GM18498 (cell line): ENCODE measurements around the gene CAMTA1.

Experiments
- ATAC-seq: cut with Tn5 transposase; IDR thresholded peaks from one replicate; pipeline ENCODE4 v1.9.1; 2021; ENCODE audit warnings: mild to moderate bottlenecking, moderate library complexity; ENCODE audit not compliant: unreplicated experiment

CAMTA1 gene

GRCh38 chr1:6923955-6924881 is 139.0 kb downstream of the CAMTA1 start:
- ATAC-seq, result no peak

DNA sequence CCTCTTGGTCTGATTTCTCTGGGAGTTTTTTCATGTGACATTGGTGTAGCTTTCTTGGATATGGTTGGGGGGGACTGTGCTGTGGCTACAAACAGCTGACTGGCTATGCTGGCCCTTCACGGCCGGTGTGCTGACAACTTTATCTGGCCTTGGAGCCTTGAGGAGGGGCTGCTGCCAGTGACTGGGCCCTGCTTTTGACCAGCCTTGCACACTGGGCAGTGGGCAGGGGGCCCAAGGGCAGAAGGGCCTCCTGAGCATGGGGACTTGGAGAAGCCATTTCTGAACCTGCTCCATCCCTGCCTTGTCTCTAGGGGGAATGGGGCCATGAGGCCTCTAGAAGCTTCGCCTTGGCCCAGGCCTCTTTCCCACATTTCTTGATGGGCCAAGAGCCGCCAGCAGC is 139.6 kb downstream of the CAMTA1 start:
- no peak for ATAC-seq

DNA sequence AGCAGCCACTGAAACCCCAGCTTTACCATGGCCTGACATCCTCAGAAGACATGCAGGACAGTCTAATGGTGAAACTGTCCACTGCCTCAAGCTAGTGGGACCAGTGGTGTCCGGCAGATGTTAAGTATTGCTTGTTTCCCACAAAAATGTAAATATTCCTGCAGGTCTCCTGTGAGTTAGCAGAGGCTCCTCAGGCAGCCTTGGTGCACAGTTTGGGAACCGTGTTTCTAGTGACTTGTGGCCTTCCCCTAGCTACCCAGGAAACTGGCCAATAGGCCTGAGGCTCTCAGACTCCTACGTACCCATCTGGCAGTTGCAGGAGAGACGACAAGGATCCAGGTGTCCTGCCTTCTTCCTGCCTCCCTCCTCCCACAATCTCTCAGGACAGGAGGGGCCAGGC is 142.4 kb downstream of the CAMTA1 start:
- no peak for ATAC-seq

DNA sequence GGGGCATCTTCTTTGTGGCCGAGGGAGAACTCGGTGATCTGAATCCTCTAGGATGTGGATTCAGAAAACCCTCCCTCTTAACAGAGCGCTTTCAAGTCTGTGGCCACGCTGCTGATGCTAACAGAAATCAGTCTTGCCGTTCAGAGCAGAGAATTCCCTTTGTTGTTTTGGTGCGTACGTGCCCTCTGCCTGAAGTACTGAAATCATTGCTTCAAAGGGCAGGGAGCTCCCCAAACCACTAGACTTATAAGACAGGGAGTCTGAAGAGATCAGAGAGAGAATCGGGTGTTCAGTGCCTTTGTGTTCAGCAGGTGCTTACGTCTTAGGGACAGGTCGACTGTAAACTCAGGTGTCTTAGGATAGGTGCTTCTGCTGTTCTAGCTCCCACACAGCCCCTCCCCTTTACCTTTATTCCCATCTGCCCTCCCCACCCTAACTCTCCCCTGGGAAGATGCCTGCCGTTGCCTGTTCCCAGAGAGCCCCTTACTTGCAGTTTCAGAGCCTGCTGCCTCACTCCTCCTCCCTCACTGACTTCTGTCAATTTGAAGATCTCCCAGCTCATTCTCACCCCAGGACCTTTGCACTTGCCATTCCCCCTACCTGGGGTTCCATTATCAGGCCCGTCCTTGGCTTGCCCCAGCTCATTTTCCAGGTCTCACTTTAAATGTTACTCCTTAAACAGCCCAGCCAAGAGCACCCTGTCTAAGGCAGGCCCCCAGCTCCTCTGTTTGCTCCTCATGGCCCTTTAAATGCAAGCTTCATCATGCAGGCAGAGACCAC is 143.0 kb downstream of the CAMTA1 start:
- ATAC-seq, result no peak

- no peak for ATAC-seq
Measured at GRCh38 chr1:6930732-6931300, 145.6 kb downstream of the CAMTA1 start.

- ATAC-seq, result no peak
Measured at GRCh38 chr1:6935361-6935883, 150.2 kb downstream of the CAMTA1 start.

DNA sequence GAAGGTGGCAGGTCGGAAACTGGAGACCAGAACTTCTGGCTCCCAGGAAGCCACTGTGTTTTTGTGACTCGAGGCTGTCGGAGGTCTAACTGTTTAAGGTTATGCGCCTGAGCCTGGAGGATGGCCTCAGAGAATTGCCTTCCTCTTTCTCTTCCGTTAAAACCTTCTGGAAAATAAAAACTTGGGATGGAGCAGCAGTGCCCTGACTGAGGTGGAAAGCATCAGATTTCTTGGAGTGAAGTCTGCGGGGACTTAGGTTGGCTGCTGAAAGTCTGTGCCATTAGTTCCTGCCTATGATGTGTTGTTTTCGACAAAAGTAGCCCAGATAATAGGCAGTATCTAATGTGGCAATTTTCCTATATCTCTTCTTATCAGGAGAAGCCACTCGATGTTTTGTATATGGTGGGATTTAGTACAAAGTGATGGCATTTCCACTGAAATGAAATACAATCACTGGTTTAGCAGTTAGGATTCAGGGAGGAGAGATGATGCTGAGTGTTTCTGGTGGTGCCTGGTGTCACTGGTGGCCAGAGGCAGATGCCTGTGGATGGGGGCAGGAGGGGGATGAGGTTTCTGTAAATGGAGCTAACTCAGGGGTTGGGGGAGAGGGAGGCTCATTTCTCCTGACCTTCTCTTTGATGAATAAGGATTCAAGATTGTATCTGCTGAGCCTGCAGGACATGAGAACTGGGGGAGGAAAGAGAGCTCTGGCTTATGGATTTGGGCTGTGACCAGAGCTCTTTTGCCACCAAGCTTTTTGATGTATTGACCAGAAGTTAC is 150.8 kb downstream of the CAMTA1 start:
- no peak for ATAC-seq

DNA sequence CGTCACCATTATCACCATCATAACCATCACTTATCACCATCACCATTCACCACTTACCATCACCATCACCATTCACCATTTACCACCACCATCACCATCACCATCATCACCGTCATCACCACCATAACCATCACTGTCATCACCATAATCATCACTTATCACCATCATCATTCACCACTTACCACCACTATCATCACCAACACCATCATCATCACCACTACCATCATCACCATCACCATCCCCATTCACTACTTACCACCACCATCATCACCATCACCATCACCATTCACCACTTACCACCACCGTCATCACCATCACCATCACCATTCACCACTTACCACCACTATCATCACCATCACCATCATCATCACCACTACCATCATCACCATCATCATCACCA is 151.8 kb downstream of the CAMTA1 start:
- no peak for ATAC-seq

DNA sequence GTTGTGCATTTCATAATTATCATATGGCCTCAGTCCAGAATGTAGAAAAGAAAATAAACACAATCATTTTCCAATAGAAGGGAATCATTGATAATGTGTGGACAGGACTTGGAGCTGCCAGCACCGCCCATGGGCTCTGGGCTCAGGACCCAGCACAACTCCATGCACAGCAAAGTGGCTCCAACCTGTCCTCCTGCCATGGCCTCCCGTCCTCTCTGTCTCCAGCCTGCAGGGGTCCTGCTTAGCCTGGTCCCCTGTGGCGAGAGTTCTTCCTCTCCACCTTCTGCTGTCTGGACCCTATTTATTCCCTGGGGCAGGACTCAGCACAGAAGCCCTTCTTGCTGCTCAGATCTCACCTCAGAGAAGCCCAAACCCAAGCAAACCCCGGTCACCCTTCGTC is 154.1 kb downstream of the CAMTA1 start:
- no peak for ATAC-seq

GRCh38 chr1:6941786-6942185 is 156.5 kb downstream of the CAMTA1 start:
- ATAC-seq, result no peak

DNA sequence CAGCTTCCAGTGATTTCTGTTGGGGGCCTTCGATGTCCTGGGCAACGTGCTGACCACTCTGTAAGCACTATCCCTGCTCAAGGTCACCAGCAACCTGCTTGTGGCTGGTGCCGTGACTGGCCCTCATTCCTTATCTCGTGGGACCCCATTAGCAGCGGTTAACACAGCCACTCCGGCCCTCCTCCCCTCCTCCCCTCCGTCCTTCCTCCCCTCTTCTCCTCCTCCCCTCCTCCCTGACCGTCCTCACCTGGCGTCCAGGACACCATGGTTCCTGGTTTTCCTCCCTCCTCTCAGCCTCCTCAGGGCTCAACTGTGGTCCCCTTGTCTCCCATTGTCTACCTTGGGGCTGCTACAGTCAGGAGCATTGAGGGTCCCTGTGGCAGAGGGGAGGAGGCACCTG is 157.7 kb downstream of the CAMTA1 start:
- no peak for ATAC-seq

- no peak for ATAC-seq
Measured at GRCh38 chr1:6944434-6944833, 159.2 kb downstream of the CAMTA1 start.

- no peak for ATAC-seq
Measured at GRCh38 chr1:6947952-6948351, 162.7 kb downstream of the CAMTA1 start.

DNA sequence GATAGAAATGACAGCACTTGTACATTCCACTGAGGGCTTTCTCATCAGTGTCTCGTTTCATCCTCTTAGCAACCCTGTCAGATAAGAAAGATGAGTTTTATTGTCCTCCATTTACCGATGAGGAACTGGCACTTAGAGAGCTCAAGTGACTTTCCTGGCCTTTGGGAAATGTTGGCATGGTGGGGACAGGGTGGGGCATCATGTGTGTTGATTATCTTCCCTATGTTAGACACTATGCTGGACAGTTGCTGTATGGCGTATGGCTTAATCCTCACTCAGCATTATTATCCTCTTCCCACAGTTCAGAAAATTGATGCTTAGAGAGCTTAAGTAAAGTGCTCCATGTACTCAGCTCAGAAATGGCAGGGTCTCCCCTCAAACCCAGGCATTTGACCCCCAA is 163.2 kb downstream of the CAMTA1 start:
- ATAC-seq, result no peak

GRCh38 chr1:6948861-6949260 is 163.6 kb downstream of the CAMTA1 start:
- ATAC-seq, result no peak

GRCh38 chr1:6950001-6950765 is 164.9 kb downstream of the CAMTA1 start:
- ATAC-seq, result no peak

- ATAC-seq, result no peak
Measured at GRCh38 chr1:6951536-6951935, 166.3 kb downstream of the CAMTA1 start.

DNA sequence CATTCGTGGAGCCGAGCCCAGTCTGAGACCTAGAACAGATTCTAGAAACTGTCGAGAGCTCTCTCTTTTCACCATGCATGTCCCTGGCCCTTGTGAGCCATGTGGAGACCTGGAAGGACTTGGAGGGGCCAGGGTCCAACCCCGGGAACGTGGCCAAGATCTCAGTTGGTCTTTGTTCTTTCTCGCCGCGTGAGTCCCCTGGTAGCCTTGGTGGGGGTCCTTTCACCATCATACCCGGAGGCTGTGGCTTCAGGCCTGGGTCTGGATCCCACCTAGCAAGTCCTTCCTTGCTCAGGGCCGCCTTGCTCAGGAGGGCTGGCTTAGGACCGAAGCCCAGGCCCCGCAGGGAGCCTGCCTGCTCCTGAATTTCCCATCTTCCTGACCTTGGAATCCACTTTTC is 168.0 kb downstream of the CAMTA1 start:
- ATAC-seq, result no peak

- no peak for ATAC-seq
Measured at GRCh38 chr1:6953907-6954364, 168.7 kb downstream of the CAMTA1 start.

DNA sequence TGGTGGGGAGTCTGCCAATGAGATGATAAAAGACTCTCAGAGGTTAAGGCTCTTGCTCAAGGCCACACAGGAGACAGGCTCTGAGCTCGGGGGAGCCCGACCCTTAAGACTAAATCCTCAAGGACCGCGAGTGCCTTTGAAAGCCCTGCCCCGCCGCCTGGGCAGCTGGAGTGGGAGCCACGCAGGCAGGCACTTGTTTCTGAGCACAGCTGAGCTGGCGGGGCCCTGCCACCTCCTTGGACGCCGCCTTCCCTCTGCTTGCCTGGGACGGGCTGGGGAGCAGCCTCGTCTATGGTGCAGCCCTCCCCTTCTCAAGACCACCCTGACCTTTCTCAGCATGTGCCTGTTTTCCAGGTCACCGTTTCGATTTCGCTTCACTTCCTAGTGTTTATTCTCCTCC is 169.3 kb downstream of the CAMTA1 start:
- no peak for ATAC-seq
